Measurements from ENCODE around the gene FAM20A.
"Not testable (repeated sequence)": the region's sequence is repeated elsewhere in the genome, so short reads cannot be mapped to it uniquely, and the experiment has no call there.

DNA sequence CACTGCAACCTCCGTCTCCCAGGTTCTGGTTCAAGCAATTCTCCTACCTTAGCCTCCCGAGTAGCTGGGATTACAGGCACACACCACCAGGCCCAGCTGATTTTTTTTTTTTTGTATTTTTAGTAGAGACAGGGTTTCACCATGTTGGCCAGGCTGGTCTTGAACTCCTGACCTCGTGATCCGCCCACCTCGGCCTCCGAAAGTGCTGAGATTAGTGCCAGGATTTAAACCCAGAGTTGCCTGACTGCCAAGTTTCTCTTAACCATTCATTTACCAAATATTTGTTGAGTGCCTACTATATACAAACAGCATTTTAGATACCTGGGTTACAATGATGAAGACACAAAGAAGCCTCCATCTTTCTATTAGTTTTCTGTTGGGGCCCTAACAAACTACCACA lies 18.3 kb downstream of the FAM20A start:
- TF ChIP-seq, protein P1, sequence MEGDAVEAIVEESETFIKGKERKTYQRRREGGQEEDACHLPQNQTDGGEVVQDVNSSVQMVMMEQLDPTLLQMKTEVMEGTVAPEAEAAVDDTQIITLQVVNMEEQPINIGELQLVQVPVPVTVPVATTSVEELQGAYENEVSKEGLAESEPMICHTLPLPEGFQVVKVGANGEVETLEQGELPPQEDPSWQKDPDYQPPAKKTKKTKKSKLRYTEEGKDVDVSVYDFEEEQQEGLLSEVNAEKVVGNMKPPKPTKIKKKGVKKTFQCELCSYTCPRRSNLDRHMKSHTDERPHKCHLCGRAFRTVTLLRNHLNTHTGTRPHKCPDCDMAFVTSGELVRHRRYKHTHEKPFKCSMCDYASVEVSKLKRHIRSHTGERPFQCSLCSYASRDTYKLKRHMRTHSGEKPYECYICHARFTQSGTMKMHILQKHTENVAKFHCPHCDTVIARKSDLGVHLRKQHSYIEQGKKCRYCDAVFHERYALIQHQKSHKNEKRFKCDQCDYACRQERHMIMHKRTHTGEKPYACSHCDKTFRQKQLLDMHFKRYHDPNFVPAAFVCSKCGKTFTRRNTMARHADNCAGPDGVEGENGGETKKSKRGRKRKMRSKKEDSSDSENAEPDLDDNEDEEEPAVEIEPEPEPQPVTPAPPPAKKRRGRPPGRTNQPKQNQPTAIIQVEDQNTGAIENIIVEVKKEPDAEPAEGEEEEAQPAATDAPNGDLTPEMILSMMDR (conservative IDR thresholded peaks at IDR 0.05 in 1 of 2, IDR thresholded peaks at IDR 0.05 in 1 of 2; ENCODE audit: low read depth in 1 of 2, low read length in 2 of 2) = not testable (repeated sequence)
- TF ChIP-seq EZH2 (IDR thresholded peaks at IDR 0.05; ENCODE audit: low read length, missing control alignments) = not testable (repeated sequence)

Measured in fibroblast of lung (primary cell).